ENCODE results near the gene ZNRF2. TPM values are rescaled to one million over a fixed set of nuclear protein-coding genes. Genes with fewer than 3 reads are reported as not detected.

ZNRF2 gene
- total and polyA plus RNA-seq, 2 of the 13 experiments (the other 11 are each of a cell fraction or from before 2014, with no cell fraction given): 3.5 to 7.7 TPM

DNA sequence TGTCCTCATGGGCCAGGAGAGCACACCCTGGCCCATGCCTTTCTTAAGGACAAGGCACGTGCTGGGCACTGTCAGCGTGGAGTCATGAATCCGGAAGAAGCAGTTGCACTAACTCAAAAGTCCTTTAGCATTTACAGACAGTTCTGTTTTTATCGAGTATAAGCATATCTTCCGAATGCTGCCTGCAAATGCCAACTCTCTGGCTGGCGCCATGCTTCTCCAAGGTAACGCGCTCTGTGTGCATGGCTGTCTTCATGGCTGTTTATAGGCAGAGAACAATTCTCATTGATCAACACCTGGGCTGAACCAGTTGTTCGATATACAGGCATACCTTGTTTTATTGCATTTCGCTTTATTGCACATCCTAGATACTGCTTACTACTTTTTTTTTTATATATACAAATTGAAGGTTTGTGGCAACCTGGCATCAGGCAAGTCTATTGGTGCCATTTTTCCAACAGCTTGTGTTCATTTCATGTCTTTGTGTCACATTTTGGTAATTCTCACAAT is 28.0 kb upstream of the ZNRF2 start:
- TF ChIP-seq MXD4 (CRISPR knock-in tag; IDR thresholded peaks at IDR 0.05): no peak
- TF ChIP-seq ZBTB33 (CRISPR knock-in tag; IDR thresholded peaks at IDR 0.05): 0 out of 2 replicates have a peak, but pooled peaks have one; percentile 9
- Histone ChIP-seq H3K79me2 (ENCODE audit: insufficient read depth, low read length) (no peaks in the 10 kb centered on the region), H4K20me1 (ENCODE audit: insufficient read depth, low read length) (no peaks in the 10 kb centered on the region), H3K36me3 (replicated peaks in 1 of 2; ENCODE audit: control insufficient read depth in 1 of 2, insufficient read depth in 2 of 2, low read length in 2 of 2) (no peaks in the 10 kb centered on the region), H3K27ac (ENCODE audit: extremely low read length, insufficient read depth, low read length) (peak overlapping the region; percentile 72), H3K4me3 (replicated peaks in 1 of 3; ENCODE audit: insufficient read depth in 1 of 3, low read depth in 2 of 3, low read length in 3 of 3) (no peak overlapping the region), H3K27me3 (ENCODE audit: control insufficient read depth in 1 of 2, insufficient read depth in 2 of 2, low read length in 2 of 2) (no peaks in the 10 kb centered on the region), H3K4me1 (ENCODE audit: insufficient read depth, low read length) (peaks cover 54% of the 10 kb centered on the region), H2AFZ (ENCODE audit: low read length) (no peak overlapping the region), H3K4me2 (ENCODE audit: low read depth, low read length) (no peak overlapping the region; the same call in 1 of the 2 replicates), H3K9ac (ENCODE audit: insufficient read depth, low read depth, low read length) (no peak overlapping the region), H3K9me3 (ENCODE audit: low read length) (no peaks in the 10 kb centered on the region)
- in situ Hi-C loops (cut with HindIII; ENCODE audit: extremely low pct_ligation_motif_present, low pct_unique_long_range_greater_than_20kb): no loop called here
- 97% methylated on average over 8 of the region's 10 CpGs for WGBS (ENCODE audit: low lambda C conversion rate)
- no peak for FAIRE-seq
- DNase-seq (ENCODE audit: low spot score): no peak
- no TSS peak for BruUV-seq (replicated peaks)
- no peak for ATAC-seq
- ChIA-PET POLR2A (no interaction called here), CTCF (ENCODE audit: low intra/inter-chr PET ratio, low total read pairs) (no interaction called here)
- intact Hi-C loops (cut with micrococcal nuclease; ENCODE audit: unreplicated experiment): no loop called here

DNA sequence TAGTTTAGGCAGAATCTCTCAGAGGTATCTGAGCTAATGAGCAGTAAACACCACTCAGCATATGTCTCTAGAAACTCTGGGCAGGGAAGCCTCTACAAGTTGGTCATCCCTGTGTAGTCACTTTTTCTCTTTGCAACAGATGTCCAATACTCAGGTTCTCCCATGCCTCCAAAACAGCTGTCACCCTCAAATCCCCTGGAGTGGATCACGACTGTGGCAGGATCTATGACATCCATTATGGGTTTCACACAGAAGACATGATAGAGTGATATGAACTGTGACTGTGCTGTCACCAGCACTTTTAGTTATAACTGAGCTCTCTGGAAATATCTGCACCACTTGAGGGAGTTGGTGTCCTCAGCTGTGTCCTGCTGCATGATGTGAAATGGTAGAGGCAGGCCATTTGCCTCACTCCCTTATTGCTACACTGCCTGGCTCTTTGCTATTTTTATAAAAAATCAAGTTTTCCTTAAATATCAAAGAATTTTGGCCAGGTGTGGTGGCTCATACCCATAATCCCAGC is 24.1 kb upstream of the ZNRF2 start:
- in situ Hi-C loops (cut with HindIII; ENCODE audit: extremely low pct_ligation_motif_present, low pct_unique_long_range_greater_than_20kb): no loop called here
- H3K9ac ChIP-seq (ENCODE audit: insufficient read depth, low read depth, low read length): no peak overlapping the region
- no peak for FAIRE-seq
- TF ChIP-seq ZNF432 (CRISPR knock-in tag; IDR thresholded peaks at IDR 0.05; ENCODE audit: borderline replicate concordance) (no peak), ZNF367 (CRISPR knock-in tag; IDR thresholded peaks at IDR 0.05; ENCODE audit: borderline replicate concordance) (no peak), ZNF12 (CRISPR knock-in tag; IDR thresholded peaks at IDR 0.05) (no peak), ZNF629 (CRISPR knock-in tag; conservative IDR thresholded peaks at IDR 0.05) (no peak), BATF2 (CRISPR knock-in tag; IDR thresholded peaks at IDR 0.05) (no peak), ZNF264 (CRISPR knock-in tag; IDR thresholded peaks at IDR 0.05) (no peak), ZNF274 (CRISPR knock-in tag; IDR thresholded peaks at IDR 0.05) (no peak), ZNF503 (CRISPR knock-in tag; IDR thresholded peaks at IDR 0.05) (no peak), IKZF4 (CRISPR knock-in tag; IDR thresholded peaks at IDR 0.05; ENCODE audit: borderline replicate concordance, low read depth, not compliant biosample characterization) (no peak), TBX2 (CRISPR knock-in tag; IDR thresholded peaks at IDR 0.05; ENCODE audit: borderline replicate concordance) (no peak)
- TF ChIP-seq, protein P1, sequence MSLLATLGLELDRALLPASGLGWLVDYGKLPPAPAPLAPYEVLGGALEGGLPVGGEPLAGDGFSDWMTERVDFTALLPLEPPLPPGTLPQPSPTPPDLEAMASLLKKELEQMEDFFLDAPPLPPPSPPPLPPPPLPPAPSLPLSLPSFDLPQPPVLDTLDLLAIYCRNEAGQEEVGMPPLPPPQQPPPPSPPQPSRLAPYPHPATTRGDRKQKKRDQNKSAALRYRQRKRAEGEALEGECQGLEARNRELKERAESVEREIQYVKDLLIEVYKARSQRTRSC (CRISPR knock-in tag; IDR thresholded peaks at IDR 0.05; ENCODE audit: low read depth): no peak

More for the DNA sequence above, 24.1 kb upstream of the ZNRF2 start:
- Histone ChIP-seq H3K27me3 (ENCODE audit: control insufficient read depth in 1 of 2, insufficient read depth in 2 of 2, low read length in 2 of 2) (no peaks in the 10 kb centered on the region), H3K4me2 (ENCODE audit: low read depth, low read length) (no peak overlapping the region), H3K36me3 (replicated peaks in 1 of 2; ENCODE audit: control insufficient read depth in 1 of 2, insufficient read depth in 2 of 2, low read length in 2 of 2) (no peaks in the 10 kb centered on the region), H3K4me3 (replicated peaks in 1 of 3; ENCODE audit: insufficient read depth in 1 of 3, low read depth in 2 of 3, low read length in 3 of 3) (no peak overlapping the region), H2AFZ (ENCODE audit: low read length) (no peak overlapping the region), H4K20me1 (ENCODE audit: insufficient read depth, low read length) (no peaks in the 10 kb centered on the region), H3K9me3 (ENCODE audit: low read length) (no peaks in the 10 kb centered on the region), H3K4me1 (ENCODE audit: insufficient read depth, low read length) (peaks cover 56% of the 10 kb centered on the region), H3K27ac (ENCODE audit: extremely low read length, insufficient read depth, low read length) (no peak overlapping the region), H3K79me2 (ENCODE audit: insufficient read depth, low read length) (no peaks in the 10 kb centered on the region)
- BruUV-seq (replicated peaks): no TSS peak
- POLR2A ChIA-PET: no interaction called here
- CTCF ChIA-PET (ENCODE audit: low intra/inter-chr PET ratio, low total read pairs): no interaction called here
- ATAC-seq: no peak
- no peak for DNase-seq (ENCODE audit: low spot score)
- intact Hi-C loops (cut with micrococcal nuclease; ENCODE audit: unreplicated experiment): no loop called here
- WGBS (ENCODE audit: low lambda C conversion rate): 100% methylated on average over 1 of the region's 1 CpG

Data from HepG2 (cell line).